ENCODE results near the gene COL5A1.

The COL5A1 gene

GRCh38 chr9:134818000-134818568, 176.5 kb downstream of the COL5A1 start:
- Histone ChIP-seq H3K9me3 (ENCODE audit: control insufficient read depth, low read length) (no peaks in the 10 kb centered on the region), H3K36me3 (ENCODE audit: control insufficient read depth, insufficient read depth, low read length) (peaks cover 100% of the 10 kb centered on the region), H3K27ac (ENCODE audit: low read depth, low read length, severe bottlenecking) (no peak overlapping the region), H3K4me3 (ENCODE audit: extremely low read depth, insufficient read depth, low read length, poor library complexity, severe bottlenecking) (no peak overlapping the region), H3K4me1 (ENCODE audit: control insufficient read depth, insufficient read depth, low read length, poor library complexity, severe bottlenecking) (no peaks in the 10 kb centered on the region)
- WGBS, 2 experiments (ENCODE audit: insufficient coverage in 2 of 2), result 96 to 97% methylated on average over 23 to 29 of the region's 29 CpGs

GRCh38 chr9:134818591-134818990, 177.0 kb downstream of the COL5A1 start:
- Histone ChIP-seq H3K36me3 (ENCODE audit: control insufficient read depth, insufficient read depth, low read length) (peaks cover 100% of the 10 kb centered on the region), H3K4me1 (ENCODE audit: control insufficient read depth, insufficient read depth, low read length, poor library complexity, severe bottlenecking) (no peaks in the 10 kb centered on the region), H3K27ac (ENCODE audit: low read depth, low read length, severe bottlenecking) (no peak overlapping the region), H3K4me3 (ENCODE audit: extremely low read depth, insufficient read depth, low read length, poor library complexity, severe bottlenecking) (no peak overlapping the region), H3K9me3 (ENCODE audit: control insufficient read depth, low read length) (no peaks in the 10 kb centered on the region)
- WGBS, 2 experiments (ENCODE audit: insufficient coverage in 2 of 2), result 96% methylated on average over 11 to 16 of the region's 16 CpGs

- H3K36me3 ChIP-seq (ENCODE audit: control insufficient read depth, insufficient read depth, low read length), result peaks cover 100% of the 10 kb centered on the region
- no peak overlapping the region for H3K27ac ChIP-seq (ENCODE audit: low read depth, low read length, severe bottlenecking)
- H3K4me1 ChIP-seq (ENCODE audit: control insufficient read depth, insufficient read depth, low read length, poor library complexity, severe bottlenecking), result no peaks in the 10 kb centered on the region
- H3K4me3 ChIP-seq (ENCODE audit: extremely low read depth, insufficient read depth, low read length, poor library complexity, severe bottlenecking), result no peak overlapping the region
- H3K9me3 ChIP-seq (ENCODE audit: control insufficient read depth, low read length), result no peaks in the 10 kb centered on the region
- WGBS, 2 experiments (ENCODE audit: insufficient coverage in 2 of 2), result 91 to 95% methylated on average over 12 of the region's 13 CpGs
Measured at GRCh38 chr9:134820901-134821300, 179.3 kb downstream of the COL5A1 start.

DNA sequence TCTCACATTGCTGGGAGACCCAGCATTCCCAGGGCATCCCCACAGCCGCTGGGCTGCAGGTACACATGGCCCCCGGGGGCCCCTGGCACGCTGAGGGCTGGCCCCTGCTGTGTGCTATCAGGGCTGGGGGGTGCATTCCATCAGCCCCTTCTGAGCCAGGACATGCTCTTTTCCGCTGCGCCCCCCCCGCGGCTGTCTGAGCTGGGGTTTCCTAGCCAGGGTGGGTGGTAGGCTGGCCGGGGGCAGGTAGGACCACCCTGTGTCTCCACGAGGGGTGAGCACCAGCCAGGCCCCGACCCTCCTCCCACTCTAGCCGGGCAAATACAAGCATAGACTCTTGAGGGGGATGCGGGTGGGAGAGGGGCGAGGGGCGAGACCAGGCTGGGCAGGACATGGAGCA, 180.9 kb downstream of the COL5A1 start:
- Histone ChIP-seq H3K4me1 (ENCODE audit: control insufficient read depth, insufficient read depth, low read length, poor library complexity, severe bottlenecking) (no peaks in the 10 kb centered on the region), H3K9me3 (ENCODE audit: control insufficient read depth, low read length) (no peaks in the 10 kb centered on the region), H3K4me3 (ENCODE audit: extremely low read depth, insufficient read depth, low read length, poor library complexity, severe bottlenecking) (no peak overlapping the region), H3K36me3 (ENCODE audit: control insufficient read depth, insufficient read depth, low read length) (peaks cover 99% of the 10 kb centered on the region), H3K27ac (ENCODE audit: low read depth, low read length, severe bottlenecking) (no peak overlapping the region)
- WGBS, 2 experiments (ENCODE audit: insufficient coverage in 2 of 2), result 93 to 100% methylated on average over 5 to 12 of the region's 14 CpGs

DNA sequence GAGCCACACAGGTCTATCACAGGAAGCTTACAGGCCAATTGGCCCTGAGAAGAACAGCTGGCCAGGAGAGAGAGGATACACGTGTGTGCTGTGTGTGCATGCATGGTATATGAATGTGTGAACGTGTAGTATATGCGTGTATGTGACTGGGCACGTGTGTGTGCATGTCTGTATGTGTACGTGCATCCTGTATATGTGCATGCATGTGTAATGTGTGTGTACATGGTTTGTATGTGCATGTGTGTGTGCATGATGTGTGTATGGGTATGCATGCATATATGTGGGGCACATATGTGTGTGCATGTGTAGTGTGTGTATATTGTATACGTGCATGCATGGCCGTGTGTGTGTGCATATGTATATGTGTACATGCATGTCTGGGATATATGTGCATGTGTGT, 182.0 kb downstream of the COL5A1 start:
- 93 to 97% methylated on average over 7 of the region's 7 CpGs for WGBS, 2 experiments (ENCODE audit: insufficient coverage in 2 of 2)
- Histone ChIP-seq H3K4me3 (ENCODE audit: extremely low read depth, insufficient read depth, low read length, poor library complexity, severe bottlenecking) (no peak overlapping the region), H3K9me3 (ENCODE audit: control insufficient read depth, low read length) (no peaks in the 10 kb centered on the region), H3K27ac (ENCODE audit: low read depth, low read length, severe bottlenecking) (peak overlapping the region; percentile 16), H3K4me1 (ENCODE audit: control insufficient read depth, insufficient read depth, low read length, poor library complexity, severe bottlenecking) (no peaks in the 10 kb centered on the region), H3K36me3 (ENCODE audit: control insufficient read depth, insufficient read depth, low read length) (peaks cover 99% of the 10 kb centered on the region)

GRCh38 chr9:134824583-134824982, 183.0 kb downstream of the COL5A1 start:
- Histone ChIP-seq H3K36me3 (ENCODE audit: control insufficient read depth, insufficient read depth, low read length) (peaks cover 99% of the 10 kb centered on the region), H3K4me1 (ENCODE audit: control insufficient read depth, insufficient read depth, low read length, poor library complexity, severe bottlenecking) (no peaks in the 10 kb centered on the region), H3K4me3 (ENCODE audit: extremely low read depth, insufficient read depth, low read length, poor library complexity, severe bottlenecking) (no peak overlapping the region), H3K27ac (ENCODE audit: low read depth, low read length, severe bottlenecking) (no peak overlapping the region), H3K9me3 (ENCODE audit: control insufficient read depth, low read length) (no peaks in the 10 kb centered on the region)
- WGBS, 2 experiments (ENCODE audit: insufficient coverage in 2 of 2), result 92 to 97% methylated on average over 22 to 23 of the region's 23 CpGs

DNA sequence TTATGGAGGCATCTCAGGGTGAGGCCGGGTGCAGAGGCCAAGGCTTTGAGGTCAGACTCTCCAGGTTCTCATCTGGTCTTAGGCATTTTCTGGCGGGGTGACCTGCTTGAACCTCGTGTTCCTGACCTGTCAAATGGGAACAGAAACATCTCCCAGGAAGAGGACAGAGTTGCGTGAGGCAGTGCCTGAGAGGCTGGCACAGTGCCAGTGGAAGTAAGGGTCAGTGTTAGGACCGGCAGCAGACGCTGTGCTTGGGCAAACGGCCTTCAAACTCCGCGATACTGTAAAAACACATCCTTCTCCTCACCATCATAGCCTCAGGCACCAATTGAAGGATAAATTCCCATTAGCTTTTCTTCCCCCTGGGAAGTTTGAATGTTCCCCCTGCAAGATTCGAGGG, 183.4 kb downstream of the COL5A1 start:
- H3K9me3 ChIP-seq (ENCODE audit: control insufficient read depth, low read length), result no peaks in the 10 kb centered on the region
- no peak overlapping the region for H3K27ac ChIP-seq (ENCODE audit: low read depth, low read length, severe bottlenecking)
- H3K4me1 ChIP-seq (ENCODE audit: control insufficient read depth, insufficient read depth, low read length, poor library complexity, severe bottlenecking), result no peaks in the 10 kb centered on the region
- WGBS, 2 experiments (ENCODE audit: insufficient coverage in 2 of 2), result 88 to 93% methylated on average over 6 to 10 of the region's 10 CpGs
- H3K4me3 ChIP-seq (ENCODE audit: extremely low read depth, insufficient read depth, low read length, poor library complexity, severe bottlenecking), result no peak overlapping the region
- H3K36me3 ChIP-seq (ENCODE audit: control insufficient read depth, insufficient read depth, low read length), result peaks cover 99% of the 10 kb centered on the region

DNA sequence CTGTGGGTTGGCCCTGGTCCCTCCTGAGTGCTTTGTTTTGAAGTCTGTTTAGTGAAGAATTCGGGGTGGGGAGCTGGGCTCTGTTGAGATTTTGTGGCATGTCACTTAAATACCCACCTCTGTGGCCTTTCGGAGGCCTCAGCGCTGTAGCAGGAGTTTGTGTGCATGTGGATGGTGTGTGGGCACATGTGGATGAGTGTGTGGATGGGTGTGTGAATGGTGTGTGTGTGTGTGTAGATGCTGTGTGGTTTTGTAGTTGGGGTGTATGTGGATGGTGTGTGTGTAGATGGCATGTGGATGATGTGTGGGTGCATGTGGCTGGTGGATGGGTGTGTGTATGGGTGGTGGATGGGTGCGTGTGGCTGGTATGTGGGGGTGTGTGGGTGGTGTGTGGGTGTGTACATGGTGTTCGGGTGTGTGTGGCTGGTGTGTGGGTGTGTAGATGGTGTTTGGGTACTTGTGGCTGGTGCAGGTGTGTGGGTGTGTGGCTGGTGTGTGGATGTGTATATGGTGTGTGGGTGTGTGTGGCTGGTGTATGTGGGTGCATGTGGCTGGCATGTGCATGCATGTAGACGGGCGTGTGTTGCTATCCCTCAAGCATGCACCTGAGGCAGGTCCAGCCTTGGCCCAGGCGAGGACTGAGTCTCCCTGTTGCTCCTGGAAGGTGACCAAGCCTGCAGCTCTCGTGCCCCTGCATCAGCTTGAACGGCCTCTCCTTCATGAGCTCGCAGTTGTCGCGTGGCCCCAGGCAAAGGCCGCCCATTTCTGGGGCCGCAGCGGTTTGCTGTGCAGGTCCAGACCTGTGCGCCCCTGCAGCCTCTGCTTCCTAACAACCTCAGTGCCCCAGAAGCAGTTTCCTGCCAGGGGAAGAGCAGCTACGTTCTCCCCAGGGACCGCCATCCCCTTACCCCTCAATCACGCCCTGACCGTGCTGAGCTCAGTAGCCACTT, 185.0 kb downstream of the COL5A1 start:
- WGBS, 2 experiments (ENCODE audit: insufficient coverage in 2 of 2), result 88 to 98% methylated on average over 12 to 18 of the region's 21 CpGs
- no peak overlapping the region for H3K27ac ChIP-seq (ENCODE audit: low read depth, low read length, severe bottlenecking)
- no peak overlapping the region for H3K4me3 ChIP-seq (ENCODE audit: extremely low read depth, insufficient read depth, low read length, poor library complexity, severe bottlenecking)
- peaks cover 99% of the 10 kb centered on the region for H3K36me3 ChIP-seq (ENCODE audit: control insufficient read depth, insufficient read depth, low read length)
- H3K4me1 ChIP-seq (ENCODE audit: control insufficient read depth, insufficient read depth, low read length, poor library complexity, severe bottlenecking), result no peaks in the 10 kb centered on the region
- H3K9me3 ChIP-seq (ENCODE audit: control insufficient read depth, low read length), result no peaks in the 10 kb centered on the region

GRCh38 chr9:134827559-134827958, 186.0 kb downstream of the COL5A1 start:
- WGBS, 2 experiments (ENCODE audit: insufficient coverage in 2 of 2), result 92 to 94% methylated on average over 10 to 17 of the region's 19 CpGs
- Histone ChIP-seq H3K36me3 (ENCODE audit: control insufficient read depth, insufficient read depth, low read length) (peaks cover 97% of the 10 kb centered on the region), H3K27ac (ENCODE audit: low read depth, low read length, severe bottlenecking) (no peak overlapping the region), H3K4me3 (ENCODE audit: extremely low read depth, insufficient read depth, low read length, poor library complexity, severe bottlenecking) (no peak overlapping the region), H3K9me3 (ENCODE audit: control insufficient read depth, low read length) (no peaks in the 10 kb centered on the region), H3K4me1 (ENCODE audit: control insufficient read depth, insufficient read depth, low read length, poor library complexity, severe bottlenecking) (no peaks in the 10 kb centered on the region)

DNA sequence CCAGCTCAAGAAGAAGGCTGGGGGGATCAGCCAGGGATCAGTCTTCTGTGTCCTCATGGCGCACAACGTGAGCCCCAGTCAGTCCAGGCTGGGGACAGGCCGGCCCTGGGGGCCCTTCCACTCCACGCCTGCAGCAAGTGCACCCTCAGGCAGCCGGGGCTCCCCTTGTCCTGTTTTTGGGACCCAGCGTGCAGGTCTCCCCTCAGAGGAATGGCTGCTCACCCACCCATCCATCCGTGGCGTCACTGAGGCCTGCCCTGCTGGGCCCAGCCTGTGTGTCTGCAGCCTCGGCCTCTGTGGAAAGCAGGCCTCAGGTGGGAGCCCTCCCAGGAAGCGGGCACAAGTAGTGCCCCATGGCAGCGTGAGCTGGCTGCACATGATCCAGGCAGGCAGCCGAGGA, 186.4 kb downstream of the COL5A1 start:
- no peak overlapping the region for H3K27ac ChIP-seq (ENCODE audit: low read depth, low read length, severe bottlenecking)
- WGBS, 2 experiments (ENCODE audit: insufficient coverage in 2 of 2), result 86 to 90% methylated on average over 11 to 12 of the region's 12 CpGs

GRCh38 chr9:134828892-134829291, 187.3 kb downstream of the COL5A1 start:
- WGBS, 2 experiments (ENCODE audit: insufficient coverage in 2 of 2), result 90 to 95% methylated on average over 5 to 6 of the region's 11 CpGs

More for the DNA sequence above, 186.4 kb downstream of the COL5A1 start:
- Histone ChIP-seq H3K9me3 (ENCODE audit: control insufficient read depth, low read length) (no peaks in the 10 kb centered on the region), H3K36me3 (ENCODE audit: control insufficient read depth, insufficient read depth, low read length) (peaks cover 93% of the 10 kb centered on the region), H3K4me1 (ENCODE audit: control insufficient read depth, insufficient read depth, low read length, poor library complexity, severe bottlenecking) (no peaks in the 10 kb centered on the region), H3K4me3 (ENCODE audit: extremely low read depth, insufficient read depth, low read length, poor library complexity, severe bottlenecking) (no peak overlapping the region)

More at GRCh38 chr9:134828892-134829291, 187.3 kb downstream of the COL5A1 start:
- Histone ChIP-seq H3K36me3 (ENCODE audit: control insufficient read depth, insufficient read depth, low read length) (peaks cover 93% of the 10 kb centered on the region), H3K27ac (ENCODE audit: low read depth, low read length, severe bottlenecking) (no peak overlapping the region), H3K4me1 (ENCODE audit: control insufficient read depth, insufficient read depth, low read length, poor library complexity, severe bottlenecking) (no peaks in the 10 kb centered on the region), H3K9me3 (ENCODE audit: control insufficient read depth, low read length) (no peaks in the 10 kb centered on the region), H3K4me3 (ENCODE audit: extremely low read depth, insufficient read depth, low read length, poor library complexity, severe bottlenecking) (no peak overlapping the region)
